Measurements from ENCODE around the gene DSTN. TPM values are rescaled to one million over a fixed set of nuclear protein-coding genes. Genes with fewer than 3 reads are reported as not detected.
A peak's percentile ranks its signal among the peaks of the same experiment; 100 is the strongest.

The DSTN gene
- total RNA-seq, 1 experiment from 2014 or later: 412 TPM

DNA sequence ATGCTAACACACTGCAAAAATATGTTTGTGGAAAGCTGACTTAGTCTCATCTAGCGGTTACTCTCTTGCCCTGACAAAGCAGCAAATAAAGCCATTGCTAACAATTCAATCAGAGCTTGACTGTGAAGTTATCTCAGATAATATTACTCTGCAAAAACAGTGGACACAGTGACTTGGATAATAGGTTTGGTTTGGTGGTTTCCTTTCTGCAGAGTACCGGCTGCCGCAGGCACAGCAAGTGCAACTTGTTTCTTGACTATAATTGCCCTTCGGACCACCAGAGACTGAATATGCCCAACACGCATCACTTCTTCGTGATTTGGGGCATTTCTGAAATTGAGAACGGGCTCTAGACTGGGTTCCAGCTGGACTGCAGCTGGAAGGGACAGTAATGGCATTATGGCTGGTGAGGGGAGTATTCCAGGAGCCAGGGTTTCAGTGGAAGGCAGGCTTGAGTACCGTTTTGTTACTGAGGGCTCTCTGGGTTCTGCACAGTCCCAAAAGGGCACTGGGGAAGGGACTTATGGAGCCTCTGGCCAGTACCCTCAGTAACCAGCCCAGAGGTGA, 40.0 kb downstream of the DSTN start:
- DNase-seq (ENCODE audit: low read depth, low spot score): no peak
- Histone ChIP-seq H3K27me3 (ENCODE audit: control insufficient read depth, insufficient read depth, low read length) (no peaks in the 10 kb centered on the region), H3K4me1 (ENCODE audit: control insufficient read depth, insufficient read depth, low read length) (peaks cover 65% of the 10 kb centered on the region), H3K27ac (ENCODE audit: low read length) (peak overlapping the region; percentile 74), H3K36me3 (ENCODE audit: control insufficient read depth, insufficient read depth, low read length) (peaks cover 19% of the 10 kb centered on the region), H3K4me3 (ENCODE audit: low read depth in 2 of 2, low read length in 2 of 2) (no peak overlapping the region), H3K9me3 (ENCODE audit: control insufficient read depth, insufficient read depth, low read depth, low read length) (no peaks in the 10 kb centered on the region)
- POLR2A ChIA-PET: no interaction called here
- in situ Hi-C loops (cut with HindIII; ENCODE audit: low pct_unique_long_range_greater_than_20kb, low sequenced_read_pairs) (no loop called here), intact Hi-C loops (cut with micrococcal nuclease; ENCODE audit: unreplicated experiment) (no loop called here)
- BruUV-seq (replicated peaks): no TSS peak
- CTCF ChIA-PET: interaction anchor here (1.4 kb wide), 1 partner anchor 39 kb away, joined by 4 read pairs; no protein-coding TSS in a partner anchor
- no peak for TF ChIP-seq TCF7L2 (IDR thresholded peaks at IDR 0.05; ENCODE audit: low read depth, low read length)
- no peak for TF ChIP-seq POLR2AphosphoS5 (IDR thresholded peaks at IDR 0.05; ENCODE audit: low read depth, low read length)
- TF ChIP-seq SIN3A (IDR thresholded peaks at IDR 0.05; ENCODE audit: borderline replicate concordance, insufficient read depth, low read depth, low read length): no peak
- TF ChIP-seq, protein P1, sequence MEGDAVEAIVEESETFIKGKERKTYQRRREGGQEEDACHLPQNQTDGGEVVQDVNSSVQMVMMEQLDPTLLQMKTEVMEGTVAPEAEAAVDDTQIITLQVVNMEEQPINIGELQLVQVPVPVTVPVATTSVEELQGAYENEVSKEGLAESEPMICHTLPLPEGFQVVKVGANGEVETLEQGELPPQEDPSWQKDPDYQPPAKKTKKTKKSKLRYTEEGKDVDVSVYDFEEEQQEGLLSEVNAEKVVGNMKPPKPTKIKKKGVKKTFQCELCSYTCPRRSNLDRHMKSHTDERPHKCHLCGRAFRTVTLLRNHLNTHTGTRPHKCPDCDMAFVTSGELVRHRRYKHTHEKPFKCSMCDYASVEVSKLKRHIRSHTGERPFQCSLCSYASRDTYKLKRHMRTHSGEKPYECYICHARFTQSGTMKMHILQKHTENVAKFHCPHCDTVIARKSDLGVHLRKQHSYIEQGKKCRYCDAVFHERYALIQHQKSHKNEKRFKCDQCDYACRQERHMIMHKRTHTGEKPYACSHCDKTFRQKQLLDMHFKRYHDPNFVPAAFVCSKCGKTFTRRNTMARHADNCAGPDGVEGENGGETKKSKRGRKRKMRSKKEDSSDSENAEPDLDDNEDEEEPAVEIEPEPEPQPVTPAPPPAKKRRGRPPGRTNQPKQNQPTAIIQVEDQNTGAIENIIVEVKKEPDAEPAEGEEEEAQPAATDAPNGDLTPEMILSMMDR (IDR thresholded peaks at IDR 0.05): no peak
- TF ChIP-seq, protein P2, sequence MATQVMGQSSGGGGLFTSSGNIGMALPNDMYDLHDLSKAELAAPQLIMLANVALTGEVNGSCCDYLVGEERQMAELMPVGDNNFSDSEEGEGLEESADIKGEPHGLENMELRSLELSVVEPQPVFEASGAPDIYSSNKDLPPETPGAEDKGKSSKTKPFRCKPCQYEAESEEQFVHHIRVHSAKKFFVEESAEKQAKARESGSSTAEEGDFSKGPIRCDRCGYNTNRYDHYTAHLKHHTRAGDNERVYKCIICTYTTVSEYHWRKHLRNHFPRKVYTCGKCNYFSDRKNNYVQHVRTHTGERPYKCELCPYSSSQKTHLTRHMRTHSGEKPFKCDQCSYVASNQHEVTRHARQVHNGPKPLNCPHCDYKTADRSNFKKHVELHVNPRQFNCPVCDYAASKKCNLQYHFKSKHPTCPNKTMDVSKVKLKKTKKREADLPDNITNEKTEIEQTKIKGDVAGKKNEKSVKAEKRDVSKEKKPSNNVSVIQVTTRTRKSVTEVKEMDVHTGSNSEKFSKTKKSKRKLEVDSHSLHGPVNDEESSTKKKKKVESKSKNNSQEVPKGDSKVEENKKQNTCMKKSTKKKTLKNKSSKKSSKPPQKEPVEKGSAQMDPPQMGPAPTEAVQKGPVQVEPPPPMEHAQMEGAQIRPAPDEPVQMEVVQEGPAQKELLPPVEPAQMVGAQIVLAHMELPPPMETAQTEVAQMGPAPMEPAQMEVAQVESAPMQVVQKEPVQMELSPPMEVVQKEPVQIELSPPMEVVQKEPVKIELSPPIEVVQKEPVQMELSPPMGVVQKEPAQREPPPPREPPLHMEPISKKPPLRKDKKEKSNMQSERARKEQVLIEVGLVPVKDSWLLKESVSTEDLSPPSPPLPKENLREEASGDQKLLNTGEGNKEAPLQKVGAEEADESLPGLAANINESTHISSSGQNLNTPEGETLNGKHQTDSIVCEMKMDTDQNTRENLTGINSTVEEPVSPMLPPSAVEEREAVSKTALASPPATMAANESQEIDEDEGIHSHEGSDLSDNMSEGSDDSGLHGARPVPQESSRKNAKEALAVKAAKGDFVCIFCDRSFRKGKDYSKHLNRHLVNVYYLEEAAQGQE (IDR thresholded peaks at IDR 0.05; ENCODE audit: insufficient read depth in 1 of 2, low read depth in 2 of 2, low read length in 1 of 2): no peak
- ATAC-seq: no peak

GRCh38 chr20:17610566-17611289, 40.9 kb downstream of the DSTN start:
- in situ Hi-C loops (cut with HindIII; ENCODE audit: low pct_unique_long_range_greater_than_20kb, low sequenced_read_pairs): no loop called here
- Histone ChIP-seq H3K4me3 (ENCODE audit: low read depth in 2 of 2, low read length in 2 of 2) (no peak overlapping the region), H3K36me3 (ENCODE audit: control insufficient read depth, insufficient read depth, low read length) (peaks cover 18% of the 10 kb centered on the region), H3K9me3 (ENCODE audit: control insufficient read depth, insufficient read depth, low read depth, low read length) (no peaks in the 10 kb centered on the region), H3K4me1 (ENCODE audit: control insufficient read depth, insufficient read depth, low read length) (peaks cover 59% of the 10 kb centered on the region), H3K27me3 (ENCODE audit: control insufficient read depth, insufficient read depth, low read length) (no peaks in the 10 kb centered on the region), H3K27ac (ENCODE audit: low read length) (peak overlapping the region; percentile 74)
- POLR2A ChIA-PET: no interaction called here
- CTCF ChIA-PET: interaction anchor here (1.4 to 1.5 kb wide), 2 partner anchors 40 to 106 kb away, joined by 4 to 6 read pairs; no protein-coding TSS in a partner anchor
- TF ChIP-seq, protein P1 (IDR thresholded peaks at IDR 0.05): no peak
- TF ChIP-seq TCF7L2 (IDR thresholded peaks at IDR 0.05; ENCODE audit: low read depth, low read length): no peak
- TF ChIP-seq POLR2AphosphoS5 (IDR thresholded peaks at IDR 0.05; ENCODE audit: low read depth, low read length): no peak
- TF ChIP-seq SIN3A (IDR thresholded peaks at IDR 0.05; ENCODE audit: borderline replicate concordance, insufficient read depth, low read depth, low read length): no peak
- peak; percentile 36 for ATAC-seq
- BruUV-seq (replicated peaks): no TSS peak
- intact Hi-C loops (cut with micrococcal nuclease; ENCODE audit: unreplicated experiment): no loop called here
- no peak for DNase-seq (ENCODE audit: low read depth, low spot score)

Data from Panc1 (cell line).